ENCODE data around the gene PAPOLA.

The PAPOLA gene

DNA sequence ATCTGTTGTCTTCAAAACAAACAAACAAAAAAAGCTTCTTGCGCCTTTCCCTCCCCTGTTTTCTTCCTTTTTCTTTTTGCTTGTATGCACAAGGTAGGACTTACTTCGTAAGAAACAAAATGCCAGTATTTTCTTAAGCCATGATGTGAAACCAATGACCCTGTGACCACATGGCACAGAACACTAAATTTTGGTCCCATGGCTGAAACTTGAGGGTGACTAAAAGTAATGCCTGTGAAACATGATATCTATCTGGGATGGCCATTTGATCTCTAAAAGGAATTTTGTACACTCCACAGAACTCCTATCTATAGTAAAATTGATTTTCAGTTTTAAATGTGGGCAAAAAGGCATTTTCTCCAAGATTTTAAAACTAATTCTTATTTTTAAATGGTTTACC is 63.6 kb downstream of the PAPOLA start:
- DNase-seq (ENCODE audit: low spot score), result no peak

GRCh38 chr14:96567289-96567899 is 65.2 kb downstream of the PAPOLA start:
- DNase-seq (ENCODE audit: low spot score), result peak; percentile 56

- DNase-seq (ENCODE audit: low spot score), result no peak
Measured at GRCh38 chr14:96568621-96569020, 66.4 kb downstream of the PAPOLA start.

DNA sequence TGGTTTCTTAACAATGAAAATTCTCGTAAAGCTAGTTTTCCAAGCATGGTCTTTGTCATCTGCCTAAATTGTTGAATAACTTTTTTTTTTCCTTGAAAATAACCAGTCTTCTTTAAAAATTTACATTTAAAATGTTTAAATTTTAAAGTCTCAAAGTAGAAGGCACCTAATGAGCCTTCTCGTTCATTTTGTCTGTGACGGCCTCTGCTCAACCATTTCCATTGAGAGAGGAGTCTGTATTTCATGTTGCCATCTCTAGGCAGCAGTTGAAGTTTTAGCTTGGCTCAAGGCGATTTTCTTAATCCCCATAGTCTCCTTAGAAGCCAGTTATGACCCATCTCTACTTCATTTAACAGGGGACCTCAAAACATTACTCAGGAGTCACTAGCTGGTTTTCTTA is 69.1 kb downstream of the PAPOLA start:
- DNase-seq (ENCODE audit: low spot score), result no peak

GRCh38 chr14:96573473-96574100 is 71.4 kb downstream of the PAPOLA start:
- DNase-seq (ENCODE audit: low spot score), result no peak

DNA sequence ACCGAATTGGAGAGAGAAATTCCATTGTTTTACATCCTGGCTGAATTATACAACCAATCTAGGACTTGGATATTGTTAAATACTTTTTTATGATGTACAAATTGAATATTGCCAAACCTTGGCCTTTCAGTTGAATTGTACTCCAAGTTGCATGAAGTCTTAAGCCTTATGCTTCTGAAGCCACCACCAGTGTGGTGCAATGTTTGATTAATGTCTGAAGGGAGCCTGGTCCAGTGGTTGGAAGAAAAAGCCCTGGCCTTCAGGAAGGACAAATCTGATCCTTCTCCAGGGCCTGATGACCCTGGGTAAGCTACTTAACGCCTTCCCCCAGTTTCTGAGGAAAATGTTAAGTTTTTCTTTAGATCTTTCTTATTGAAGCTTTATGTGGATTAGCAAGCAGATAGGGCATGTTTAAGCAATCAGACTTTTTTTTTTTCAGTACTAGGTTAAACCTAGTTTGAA is 72.0 kb downstream of the PAPOLA start:
- DNase-seq (ENCODE audit: low spot score), result no peak

DNA sequence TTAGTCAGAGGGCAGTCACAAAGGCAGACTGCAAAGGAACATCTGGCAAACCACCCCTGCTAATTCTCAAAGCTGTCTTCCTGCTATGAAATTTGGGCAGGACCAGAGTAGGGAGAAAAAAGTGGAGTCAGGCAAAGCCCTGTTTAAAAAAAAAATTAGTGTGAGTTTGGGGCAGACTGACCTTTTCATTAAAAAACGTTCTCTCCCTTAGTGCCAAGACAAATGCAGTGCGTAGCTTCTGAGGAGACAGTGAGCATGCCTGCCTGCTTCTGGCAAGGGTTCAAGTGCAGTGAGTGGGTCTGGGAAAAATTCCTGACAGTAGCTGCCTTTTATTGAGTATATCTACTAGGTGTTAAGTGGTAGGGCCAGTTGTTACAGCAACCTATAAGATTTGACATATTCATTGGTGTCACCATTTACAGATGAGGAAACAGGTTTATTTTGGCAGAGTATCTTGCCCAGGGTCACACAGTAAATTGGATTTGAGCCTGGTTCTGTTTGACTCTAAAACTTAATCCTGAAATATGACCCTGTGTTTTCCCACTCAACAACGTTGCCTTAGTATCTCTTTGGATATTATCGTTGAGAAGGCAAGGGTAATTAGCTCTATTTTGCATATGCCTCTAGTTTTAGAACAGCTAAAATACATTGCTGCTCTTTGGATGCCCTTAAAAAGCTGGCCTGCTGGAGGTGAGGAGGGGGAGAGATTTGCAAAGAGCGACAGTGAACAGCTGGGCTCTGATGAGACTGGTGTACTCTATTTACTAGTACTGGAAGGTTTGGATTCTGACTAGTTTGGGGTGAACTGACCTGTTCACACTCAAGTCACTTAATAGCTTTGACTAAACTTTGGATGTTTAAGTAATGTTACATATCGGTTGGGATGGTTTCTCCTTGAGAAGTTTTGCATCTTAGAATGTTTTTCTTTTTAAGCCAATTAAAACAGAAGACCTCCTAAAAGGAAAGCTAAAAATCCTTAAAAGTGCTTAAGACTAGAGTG is 72.8 kb downstream of the PAPOLA start:
- peak; percentile 76 for DNase-seq (ENCODE audit: low spot score)

GRCh38 chr14:96576359-96576758 is 74.2 kb downstream of the PAPOLA start:
- DNase-seq (ENCODE audit: low spot score), result no peak

- no peak for DNase-seq (ENCODE audit: low spot score)
Measured at GRCh38 chr14:96576937-96577336, 74.8 kb downstream of the PAPOLA start.

DNA sequence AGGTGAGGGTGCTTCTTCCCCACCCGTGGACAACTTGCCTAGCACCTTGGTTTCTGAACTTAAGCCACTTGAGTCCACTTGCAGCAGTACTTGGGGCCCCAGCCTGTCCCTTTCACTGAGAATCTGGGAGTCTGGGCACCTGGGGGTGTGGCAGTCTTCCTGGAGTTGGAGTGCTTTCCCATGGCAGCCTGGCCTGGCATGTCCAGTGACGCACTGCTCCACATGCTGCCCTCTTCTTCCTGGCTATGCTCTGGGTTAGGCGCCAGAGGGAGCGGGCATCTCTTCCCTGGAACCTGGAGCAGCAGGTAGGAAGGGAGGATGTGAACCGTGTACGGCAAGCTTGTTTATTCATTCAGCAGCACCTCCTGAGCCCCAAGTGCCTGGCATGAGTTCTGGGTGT is 76.4 kb downstream of the PAPOLA start:
- DNase-seq (ENCODE audit: low spot score), result no peak

DNA sequence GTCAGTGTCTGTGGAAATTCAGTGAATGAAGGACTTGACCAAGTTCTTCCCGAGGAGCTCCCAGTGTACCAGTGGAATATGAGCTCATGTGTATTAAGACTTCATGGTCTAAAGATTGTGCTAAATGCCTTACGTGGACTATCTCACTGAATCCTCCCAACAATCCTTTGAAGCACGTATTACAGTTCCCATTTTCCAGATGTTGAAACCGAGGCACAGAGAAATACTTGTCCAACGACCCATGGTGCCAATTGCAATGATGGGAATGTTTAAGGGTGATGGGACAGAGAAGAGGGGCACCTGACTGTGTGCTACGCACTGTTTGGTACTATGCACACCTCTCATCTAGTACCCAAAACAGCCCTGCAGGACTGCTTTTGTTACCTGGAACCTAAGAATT is 77.2 kb downstream of the PAPOLA start:
- no peak for DNase-seq (ENCODE audit: low spot score)

DNA sequence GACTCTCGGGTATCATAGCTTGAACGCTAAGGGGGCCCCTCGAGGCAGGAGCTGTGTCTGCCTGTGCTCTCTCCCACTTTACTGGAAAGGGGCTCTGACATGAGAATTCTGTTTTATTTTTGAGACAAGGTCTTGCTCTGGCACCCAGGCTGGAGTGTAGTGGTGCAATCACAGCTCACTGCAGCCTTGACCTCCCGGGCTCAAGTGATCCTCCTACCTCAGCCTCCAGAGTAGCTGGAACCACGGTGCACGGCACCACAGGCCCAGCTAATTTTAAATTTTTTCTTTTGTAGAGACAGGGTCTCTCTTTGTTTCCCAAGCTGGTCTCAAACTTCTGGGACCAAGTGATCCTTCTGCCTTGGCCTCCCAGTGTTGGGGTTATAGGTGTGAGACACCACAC is 77.7 kb downstream of the PAPOLA start:
- DNase-seq (ENCODE audit: low spot score), result no peak

DNA sequence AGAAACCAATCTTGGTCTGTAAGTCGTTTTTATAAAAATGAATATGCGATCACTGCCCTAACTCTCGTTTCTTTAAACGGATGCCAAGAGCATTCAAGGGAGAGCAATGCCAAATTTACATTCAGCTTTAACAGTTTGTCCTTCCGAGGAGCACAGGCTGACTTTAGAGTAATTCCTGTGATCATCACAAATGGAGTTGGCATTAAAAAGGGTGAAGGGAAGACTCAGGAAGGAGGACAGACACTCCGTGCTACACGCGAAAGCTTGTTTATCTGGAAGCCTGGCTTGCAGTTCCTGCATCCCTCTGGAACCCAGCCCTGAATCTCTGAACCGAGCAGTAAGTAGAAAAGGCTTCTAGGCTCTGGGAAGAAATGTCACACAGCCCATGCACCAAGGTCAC is 78.4 kb downstream of the PAPOLA start:
- no peak for DNase-seq (ENCODE audit: low spot score)

GRCh38 chr14:96581026-96581425 is 78.8 kb downstream of the PAPOLA start:
- no peak for DNase-seq (ENCODE audit: low spot score)

- DNase-seq (ENCODE audit: low spot score), result no peak
Measured at GRCh38 chr14:96581902-96582301, 79.7 kb downstream of the PAPOLA start.

DNA sequence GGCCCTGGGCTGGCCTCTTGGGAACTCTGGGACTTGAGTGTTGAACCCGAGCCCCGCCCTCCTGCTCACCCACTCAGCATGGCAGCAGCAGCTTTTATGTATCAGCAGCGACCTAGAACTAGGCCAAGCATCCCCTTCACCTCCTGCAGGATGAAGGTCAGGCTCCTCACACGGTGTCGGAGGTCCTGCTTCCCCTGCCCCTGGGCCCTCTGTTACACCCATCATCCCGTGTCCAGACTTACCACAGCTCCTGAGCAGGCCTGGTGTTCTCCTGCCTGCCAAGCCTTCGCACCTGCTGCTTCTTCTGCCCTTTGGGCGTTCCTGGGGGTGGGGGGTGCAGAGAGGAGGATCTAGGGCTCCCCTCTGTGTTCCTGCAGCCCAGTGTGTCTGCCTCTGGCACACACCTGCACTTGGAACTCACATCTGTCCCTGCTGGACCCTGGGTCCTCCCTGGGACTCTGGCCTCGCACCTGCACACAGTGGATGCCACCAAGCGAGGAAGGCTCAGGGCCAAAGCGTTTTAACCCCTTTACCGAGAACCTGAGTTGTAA is 80.3 kb downstream of the PAPOLA start:
- no peak for DNase-seq (ENCODE audit: low spot score)

DNA sequence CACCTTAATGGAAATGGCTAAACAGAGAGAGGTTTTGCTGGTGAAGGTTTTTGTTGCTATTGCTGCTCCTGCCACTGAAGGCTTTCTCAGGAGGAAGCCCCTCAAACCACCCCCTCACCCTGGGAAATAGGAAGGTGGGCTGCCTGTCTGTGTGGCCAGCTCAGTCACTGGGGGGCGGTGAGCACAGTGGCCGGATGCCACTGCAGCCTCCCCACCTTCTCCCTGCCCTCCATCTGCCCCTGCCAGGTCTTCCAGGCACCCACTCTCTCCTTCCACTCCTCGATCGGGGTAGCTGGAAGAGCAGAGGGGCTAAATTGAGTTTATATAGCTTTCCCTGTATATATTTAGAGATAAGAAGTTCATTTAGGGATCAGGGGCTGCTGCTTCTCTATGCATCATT is 80.8 kb downstream of the PAPOLA start:
- DNase-seq (ENCODE audit: low spot score), result no peak

DNA sequence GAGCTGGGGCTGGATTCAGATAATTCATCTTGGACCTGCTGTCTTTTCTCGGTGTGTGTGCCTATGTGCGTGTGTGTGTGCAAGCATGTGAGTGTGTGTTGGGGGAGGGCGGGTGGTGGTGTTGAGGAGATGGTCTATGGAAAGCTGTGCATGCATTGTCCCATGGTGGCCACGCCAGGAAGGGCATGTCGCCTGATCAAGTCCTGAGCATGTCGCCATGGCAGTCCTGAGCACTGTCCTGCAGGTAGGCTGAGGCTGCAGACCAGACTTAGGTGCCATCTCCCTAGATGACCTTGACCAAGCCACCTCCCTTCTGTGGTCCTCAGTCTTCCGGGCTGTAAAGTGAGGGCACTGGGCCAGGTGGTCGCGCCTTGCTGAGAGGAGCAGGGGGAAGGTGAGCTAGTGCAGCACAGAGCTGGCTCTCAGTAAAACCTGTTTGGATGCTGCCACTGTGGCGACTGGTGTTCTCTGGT is 81.4 kb downstream of the PAPOLA start:
- no peak for DNase-seq (ENCODE audit: low spot score)

DNA sequence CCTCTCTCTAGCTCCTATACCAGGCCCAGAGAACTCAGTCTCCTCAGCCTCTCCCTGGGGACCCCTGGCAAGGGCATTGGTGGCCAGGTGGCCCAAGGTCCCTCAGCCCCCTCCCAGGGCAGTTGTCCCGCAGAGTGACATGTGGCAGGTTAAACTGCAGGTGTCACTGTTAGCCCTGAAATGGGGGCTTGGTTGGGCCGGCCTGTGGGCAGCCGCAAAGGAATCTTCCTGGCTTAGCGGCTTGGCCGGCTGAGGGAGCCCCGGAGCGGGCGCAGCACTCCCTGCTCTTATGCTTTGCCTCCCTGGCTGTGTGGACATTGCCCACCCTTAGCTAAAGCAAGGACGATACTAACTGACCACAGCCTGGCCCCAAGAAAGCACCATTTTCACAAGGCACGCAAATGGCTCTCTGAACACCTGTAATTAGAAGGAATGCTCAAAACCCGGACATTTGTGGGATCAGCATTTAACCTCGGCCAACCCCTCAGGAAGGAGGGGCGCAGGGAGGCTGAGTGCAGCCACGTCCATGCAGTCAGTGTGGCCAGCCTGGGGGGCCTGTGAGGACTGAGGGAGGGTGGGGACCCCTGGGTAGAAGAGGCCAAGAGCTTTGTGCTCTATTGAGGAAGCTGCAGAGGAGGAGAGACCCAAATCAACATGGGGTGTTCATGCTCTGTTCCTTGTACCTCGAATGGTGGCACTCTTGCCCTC is 82.2 kb downstream of the PAPOLA start:
- no peak for DNase-seq (ENCODE audit: low spot score)

DNA sequence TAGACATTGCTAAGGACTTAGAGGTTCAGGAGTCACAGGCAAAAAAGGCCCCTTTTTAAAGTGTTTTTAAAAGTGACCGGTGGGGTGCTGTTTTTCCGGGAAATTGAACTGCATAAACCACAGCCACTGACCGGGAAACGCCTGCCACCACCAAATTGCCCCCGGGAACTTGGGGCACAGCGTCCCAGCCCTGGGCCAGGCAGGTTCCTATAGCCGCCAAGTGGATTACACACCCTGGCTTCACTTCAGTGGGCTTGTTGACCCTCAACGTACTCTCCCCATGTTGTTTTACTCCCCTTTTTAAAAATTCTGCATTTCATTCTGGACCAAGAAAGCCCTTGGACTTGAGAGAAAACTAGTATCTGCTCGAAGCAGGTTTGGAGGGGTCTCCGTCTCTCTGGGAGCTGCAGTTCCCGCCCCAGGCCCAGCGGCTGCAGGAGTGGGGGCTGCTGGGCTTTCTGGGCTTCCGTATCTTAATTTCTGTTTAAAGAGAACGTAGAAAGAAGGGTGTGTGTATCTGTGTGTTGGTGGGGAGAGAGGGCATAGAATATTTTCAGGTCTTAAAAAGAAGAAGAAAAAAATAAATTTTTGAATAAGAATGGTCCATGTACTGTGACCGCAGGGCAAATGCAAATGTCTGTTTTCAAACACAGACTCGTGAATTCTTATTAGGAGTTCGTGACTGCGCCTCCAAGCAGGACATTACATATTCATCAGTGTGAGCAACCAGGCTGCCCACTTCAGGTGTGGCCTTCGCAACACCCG is 82.9 kb downstream of the PAPOLA start:
- DNase-seq (ENCODE audit: low spot score), result no peak

- no peak for DNase-seq (ENCODE audit: low spot score)
Measured at GRCh38 chr14:96585672-96586013, 83.5 kb downstream of the PAPOLA start.
